Panc1 (cell line): ENCODE measurements around the gene OSBP2. TPM values are rescaled to one million over a fixed set of nuclear protein-coding genes. Genes with fewer than 3 reads are reported as not detected.

ENCODE experiments used
- ATAC-seq: fragments of 200-7000 bp; cut with Tn5 transposase; 2 replicates; pipeline ENCODE4 v1.9.1; 2020; ENCODE audit warnings: mild to moderate bottlenecking, moderate library complexity
- BruUV-seq: library from RNA; stranded (reverse); fragments of 400-500 nt; replicated peaks from 2 replicates; lab custom pipeline; 2021; lab: Mats Ljungman, UMichigan
- CTCF ChIA-PET: fragments of 300-600 bp; sonication (Branson Sonifier 250); formaldehyde crosslinking; loops from one replicate; lab custom pipeline; 2022; ENCODE audit warnings: antibody characterized with exemption; lab: Charles Lee
- POLR2A ChIA-PET: fragments of 300-600 bp; sonication (Branson Sonifier 250); formaldehyde crosslinking; loops from one replicate; lab custom pipeline; 2022; ENCODE audit warnings: antibody characterized with exemption; lab: Charles Lee
- DNase-seq: peaks from one replicate; pipeline ENCODE4 v3.0.0-alpha.2; 2010; ENCODE audit warnings: low read depth, low spot score
- H3K27ac ChIP-seq: 2 replicates; pipeline ENCODE4 v1.5.1; 2011; ENCODE audit warnings: mild to moderate bottlenecking, low read length, inconsistent platforms
- H3K27me3 ChIP-seq: fragments of 200-500 bp; sonication (Bioruptor generic); 2 replicates; pipeline ENCODE4 v1.6.0; 2014; ENCODE audit warnings: low read length, inconsistent platforms; ENCODE audit not compliant: control insufficient read depth, insufficient read depth
- H3K36me3 ChIP-seq: fragments of 200-500 bp; sonication (Bioruptor generic); 2 replicates; pipeline ENCODE4 v1.5.1; 2014; ENCODE audit warnings: inconsistent platforms, mild to moderate bottlenecking, low read length, moderate library complexity; ENCODE audit not compliant: control insufficient read depth, insufficient read depth
- H3K4me1 ChIP-seq: 2 replicates; pipeline ENCODE4 v1.5.1; 2011; ENCODE audit warnings: inconsistent platforms, mild to moderate bottlenecking, low read length, moderate library complexity; ENCODE audit not compliant: control insufficient read depth, insufficient read depth
- H3K4me3 ChIP-seq, 2 experiments: 2 replicates each; pipeline ENCODE4 v1.5.1; 2011 to 2012; ENCODE audit warnings: low read depth in 2 of 2, low read length in 2 of 2, mild to moderate bottlenecking in 2 of 2, inconsistent platforms in 1 of 2, moderate library complexity in 1 of 2
- H3K9me3 ChIP-seq: fragments of 200-500 bp; sonication (Bioruptor generic); 2 replicates; pipeline ENCODE4 v1.5.1; 2014; ENCODE audit warnings: low read depth, mild to moderate bottlenecking, inconsistent platforms, low read length, moderate library complexity; ENCODE audit not compliant: control insufficient read depth, insufficient read depth
- CTCF ChIP-seq: fragments of 450-650 bp; IDR thresholded peaks from 2 replicates; pipeline ENCODE4 v1.5.1; 2017; ENCODE audit warnings: mild to moderate bottlenecking
- POLR2AphosphoS5 ChIP-seq: IDR thresholded peaks from 2 replicates; pipeline ENCODE4 v1.6.1; 2012; ENCODE audit warnings: mild to moderate bottlenecking, low read depth, low read length, moderate library complexity
- REST ChIP-seq, 2 experiments: IDR thresholded peaks; 2 replicates each; pipeline ENCODE4 v1.6.1; 2011 to 2012; ENCODE audit warnings: low read depth in 2 of 2, control low read depth in 1 of 2, low read length in 1 of 2, mild to moderate bottlenecking in 1 of 2, moderate library complexity in 1 of 2; ENCODE audit not compliant: insufficient read depth in 1 of 2
- SIN3A ChIP-seq: IDR thresholded peaks from 2 replicates; pipeline ENCODE4 v1.6.1; 2012; ENCODE audit warnings: low read depth, mild to moderate bottlenecking, low read length, moderate library complexity, borderline replicate concordance; ENCODE audit not compliant: insufficient read depth
- TCF7L2 ChIP-seq: IDR thresholded peaks from 2 replicates; pipeline ENCODE4 v1.6.1; 2011; ENCODE audit warnings: mild to moderate bottlenecking, low read depth, low read length, inconsistent platforms
- in situ Hi-C: cut with HindIII; loops from 2 replicates; pipeline ENCODE4 v1.10.0; 2016; ENCODE audit warnings: low sequenced_read_pairs, low pct_unique_long_range_greater_than_20kb
- intact Hi-C: fragments of 100-400 bp; cut with micrococcal nuclease; formaldehyde crosslinking; loops from one replicate; pipeline ENCODE4 v1.10.0; 2022; ENCODE audit not compliant: unreplicated experiment
- total RNA-seq: library from RNA; stranded (reverse); gene quantifications from one replicate; pipeline ENCODE4 v1.2.1, GENCODE V29; 2021; ENCODE audit not compliant: unreplicated experiment

Gene OSBP2
- total RNA-seq, 1 experiment from 2014 or later: 4.7 TPM

GRCh38 chr22:30863081-30863833 is 168.6 kb downstream of the OSBP2 start:
- no peak for TF ChIP-seq CTCF
- TF ChIP-seq REST (IDR thresholded peaks at IDR 0.05; ENCODE audit: insufficient read depth in 1 of 2, low read depth in 2 of 2, low read length in 1 of 2): no peak
- no TSS peak for BruUV-seq
- ChIA-PET POLR2A (no interaction called here), CTCF (no interaction called here)
- no peak for ATAC-seq
- no peaks in the 10 kb centered on the region for H3K36me3 ChIP-seq
- intact Hi-C loops (no loop called here), in situ Hi-C loops (no loop called here)
- no peak overlapping the region for H3K4me3 ChIP-seq
- no peak for DNase-seq
- no peaks in the 10 kb centered on the region for H3K4me1 ChIP-seq
- H3K27me3 ChIP-seq: no peaks in the 10 kb centered on the region
- H3K27ac ChIP-seq: no peak overlapping the region
- no peaks in the 10 kb centered on the region for H3K9me3 ChIP-seq

GRCh38 chr22:30864441-30865420 is 170.1 kb downstream of the OSBP2 start:
- Histone ChIP-seq H3K9me3 (no peaks in the 10 kb centered on the region), H3K36me3 (no peaks in the 10 kb centered on the region), H3K4me3 (no peak overlapping the region), H3K27ac (no peak overlapping the region), H3K4me1 (no peaks in the 10 kb centered on the region), H3K27me3 (no peaks in the 10 kb centered on the region)
- intact Hi-C loops (no loop called here), in situ Hi-C loops (no loop called here)
- ATAC-seq (no peak), DNase-seq (no peak)
- BruUV-seq: no TSS peak
- POLR2A ChIA-PET: no interaction called here
- CTCF ChIA-PET: no interaction called here
- no peak for TF ChIP-seq POLR2AphosphoS5
- TF ChIP-seq CTCF: no peak
- TF ChIP-seq TCF7L2: no peak
- TF ChIP-seq SIN3A: no peak
- no peak for TF ChIP-seq REST (IDR thresholded peaks at IDR 0.05; ENCODE audit: insufficient read depth in 1 of 2, low read depth in 2 of 2, low read length in 1 of 2)
